Esophagus squamous epithelium (tissue), 4 donors: ENCODE measurements around the gene C12orf57.

Source experiments
- CTCF ChIP-seq, 6 experiments: fragments of 450-650 bp in 4 of 6; fragments of 200-600 bp in 2 of 6; sonication (generic) in 2 of 6; IDR thresholded peaks; one replicate each; pipeline ENCODE4 v1.5.1; 2016 to 2019; ENCODE audit warnings: antibody characterized with exemption in 6 of 6, mild to moderate bottlenecking in 4 of 6, moderate library complexity in 4 of 6
- POLR2A ChIP-seq, 4 donors: fragments of 450-650 bp; IDR thresholded peaks; one replicate each; pipeline ENCODE4 v1.6.1; 2017; ENCODE audit warnings: antibody characterized with exemption in 4 of 4, mild to moderate bottlenecking in 4 of 4, moderate library complexity in 3 of 4

- TF ChIP-seq CTCF (IDR thresholded peaks at IDR 0.05) = no peak
- TF ChIP-seq POLR2A (IDR thresholded peaks at IDR 0.05) = no peak
Observed at GRCh38 chr12:6947615-6948014, 3.8 kb downstream of the C12orf57 start.
